Fibroblast of skin of scalp (primary cell): ENCODE results near the gene RPL38.

Source experiments
- DNase-seq: peaks from one replicate; pipeline ENCODE4 v3.0.0-alpha.2; 2013

Gene RPL38

GRCh38 chr17:74227271-74228080, 24.0 kb downstream of the RPL38 start:
- DNase-seq: no peak

DNA sequence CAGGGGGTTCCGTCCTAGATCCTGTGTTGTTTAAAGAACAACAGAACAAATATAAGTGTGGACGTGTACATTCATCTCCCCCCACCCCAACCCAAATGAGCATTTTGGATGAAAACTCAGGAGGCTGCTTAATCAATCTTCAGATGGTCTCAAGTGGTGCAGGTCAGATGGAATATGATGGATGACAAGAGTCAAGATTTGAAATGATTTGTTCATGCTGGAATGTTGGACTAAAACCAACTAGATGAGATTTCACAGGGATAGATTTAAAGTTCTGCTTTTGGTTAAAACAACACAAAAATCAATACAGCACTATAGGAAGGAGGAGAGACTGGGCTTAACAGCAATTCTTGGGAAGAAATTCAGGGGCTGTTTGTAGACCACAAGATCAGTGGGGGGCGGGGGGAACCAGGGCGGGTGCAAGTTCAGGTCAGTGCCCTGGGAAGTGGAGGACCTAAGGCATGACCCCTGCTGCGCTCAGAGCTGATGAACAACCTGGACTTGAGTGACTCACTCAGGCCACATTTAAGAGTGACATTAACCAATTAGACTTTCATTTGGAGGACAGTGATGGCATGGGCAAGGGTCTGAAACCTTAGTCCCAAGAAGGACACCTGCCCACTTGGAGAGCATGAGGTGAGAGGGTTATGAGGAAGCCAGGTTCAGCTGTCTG, 25.0 kb downstream of the RPL38 start:
- no peak for DNase-seq

- no peak for DNase-seq
Measured at GRCh38 chr17:74230896-74231295, 27.4 kb downstream of the RPL38 start.

DNA sequence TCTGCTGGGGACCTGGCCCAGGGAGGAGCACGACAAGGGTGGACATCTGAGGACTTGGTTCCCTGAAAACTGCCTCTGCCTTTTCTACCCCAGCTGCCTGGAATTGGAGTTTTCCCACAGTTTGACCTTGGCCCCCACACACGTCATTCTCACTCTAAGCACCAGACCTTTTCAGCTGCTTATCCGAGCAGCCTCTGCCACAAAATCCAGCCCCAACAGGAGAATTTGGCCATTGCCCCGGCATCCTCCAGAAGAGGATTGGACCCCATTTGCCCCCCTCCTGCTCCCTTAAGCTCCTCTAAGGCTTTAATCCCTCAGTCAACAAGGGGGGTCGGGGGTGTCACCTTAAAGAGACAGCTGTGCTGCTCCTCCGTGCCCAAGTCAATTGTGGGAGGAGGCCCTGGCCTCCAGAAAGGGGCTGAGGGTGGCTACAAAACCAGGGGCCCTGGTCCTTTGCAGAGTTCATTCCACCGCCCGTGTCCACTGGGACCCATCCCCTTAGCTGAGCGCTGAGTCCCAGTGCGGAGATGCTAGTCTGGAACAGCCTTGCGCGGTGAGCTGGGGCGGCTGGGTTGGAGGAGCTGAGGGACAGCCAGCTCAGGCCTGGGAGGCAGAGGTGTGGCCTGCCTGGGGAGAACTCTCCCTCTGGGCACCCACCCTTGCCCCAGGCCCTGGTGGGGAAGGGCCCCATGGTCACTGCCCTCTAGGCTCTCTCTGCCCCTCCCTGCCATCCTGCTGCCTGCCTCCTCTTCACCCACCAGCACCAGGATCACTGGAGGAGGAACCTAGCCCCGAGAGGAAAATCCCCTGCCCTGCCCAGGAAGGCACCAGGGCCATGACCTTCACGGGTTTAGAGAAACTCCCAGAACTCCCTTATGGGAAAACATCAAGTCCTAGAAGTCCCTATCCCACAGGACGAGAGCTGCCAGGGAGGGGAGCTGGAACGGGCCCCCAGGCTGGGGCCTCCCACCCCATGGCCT, 28.7 kb downstream of the RPL38 start:
- no peak for DNase-seq

DNA sequence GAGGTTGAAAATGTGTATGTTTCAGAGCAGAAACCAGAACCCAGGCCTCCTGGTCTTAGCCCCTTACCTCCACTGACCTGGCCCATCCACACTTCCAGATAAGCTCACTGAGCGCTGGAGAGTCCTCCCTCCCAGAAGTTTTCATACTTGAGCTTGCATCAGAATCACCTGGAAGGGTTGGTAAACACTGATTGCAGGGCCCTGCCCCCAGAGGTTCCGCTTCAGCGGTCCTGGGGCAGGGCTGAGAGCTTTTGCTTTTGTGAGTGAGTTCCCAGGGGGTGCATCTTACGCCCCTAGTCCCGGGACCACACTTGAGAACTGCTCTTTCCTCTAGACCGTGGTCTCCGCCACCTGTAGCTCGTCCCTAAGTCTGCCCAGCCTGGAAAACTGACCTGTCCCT, 30.5 kb downstream of the RPL38 start:
- no peak for DNase-seq

DNA sequence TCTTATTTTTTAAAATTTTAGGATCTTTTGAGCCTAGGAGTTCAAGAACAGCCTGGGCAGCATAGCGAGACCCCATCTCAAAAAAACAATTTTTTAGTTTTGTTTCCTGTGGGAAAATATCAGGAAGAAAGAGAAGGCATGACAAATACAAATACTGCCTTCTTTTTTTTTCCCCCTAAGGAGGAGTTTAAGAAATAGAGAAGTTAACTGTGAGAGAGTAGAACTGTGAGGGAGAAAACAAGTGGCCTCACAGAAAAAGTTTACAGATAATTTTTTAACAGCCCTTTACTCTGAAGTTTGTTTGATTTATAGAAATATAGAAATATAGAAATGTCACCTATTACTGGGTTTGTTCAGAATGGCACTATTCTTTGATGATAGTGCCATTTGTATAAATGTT, 31.0 kb downstream of the RPL38 start:
- no peak for DNase-seq

- no peak for DNase-seq
Measured at GRCh38 chr17:74235040-74235581, 31.6 kb downstream of the RPL38 start.

- no peak for DNase-seq
Measured at GRCh38 chr17:74235911-74236371, 32.5 kb downstream of the RPL38 start.

DNA sequence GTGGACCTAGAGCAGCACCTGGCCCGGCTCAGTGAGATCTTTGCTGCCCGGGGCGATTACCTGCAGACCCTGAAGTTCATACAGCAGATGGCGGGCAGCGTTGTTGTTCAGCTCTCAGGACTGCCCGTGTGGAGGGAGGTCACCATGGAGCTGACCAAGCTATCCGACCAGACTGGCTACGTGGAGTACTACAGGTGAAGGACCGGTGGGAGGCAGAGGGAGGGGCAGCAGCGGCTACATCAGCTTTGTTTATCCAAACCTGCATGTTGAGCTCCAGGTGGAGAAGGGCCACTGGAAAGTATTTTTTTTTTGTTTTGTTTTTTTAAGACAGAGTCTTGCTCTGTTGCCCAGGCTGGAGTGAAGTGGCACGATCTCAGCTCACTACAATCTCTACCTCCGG, 33.8 kb downstream of the RPL38 start:
- no peak for DNase-seq

DNA sequence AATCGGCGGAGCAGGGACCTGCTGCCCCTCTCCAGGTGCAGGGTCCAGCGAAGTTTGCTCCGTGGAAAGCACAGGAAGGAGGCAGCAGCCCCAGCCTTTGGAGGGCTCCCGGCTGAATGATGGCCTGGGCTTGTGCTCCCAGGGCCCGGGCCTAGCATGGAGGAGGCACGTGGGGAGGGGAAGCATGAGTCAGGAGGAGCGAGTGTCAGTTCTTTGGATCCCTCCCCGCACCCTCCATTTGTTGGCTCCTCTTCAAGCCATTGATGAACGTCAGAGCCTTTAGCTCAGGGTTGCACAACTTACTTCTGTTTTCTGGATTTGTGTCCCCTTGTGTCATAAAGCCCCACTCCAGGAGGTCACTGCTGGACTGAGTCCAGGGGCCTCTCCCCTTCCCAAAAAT, 35.7 kb downstream of the RPL38 start:
- DNase-seq: peak; percentile 30

GRCh38 chr17:74240618-74241205, 37.2 kb downstream of the RPL38 start:
- DNase-seq: peak; percentile 69

DNA sequence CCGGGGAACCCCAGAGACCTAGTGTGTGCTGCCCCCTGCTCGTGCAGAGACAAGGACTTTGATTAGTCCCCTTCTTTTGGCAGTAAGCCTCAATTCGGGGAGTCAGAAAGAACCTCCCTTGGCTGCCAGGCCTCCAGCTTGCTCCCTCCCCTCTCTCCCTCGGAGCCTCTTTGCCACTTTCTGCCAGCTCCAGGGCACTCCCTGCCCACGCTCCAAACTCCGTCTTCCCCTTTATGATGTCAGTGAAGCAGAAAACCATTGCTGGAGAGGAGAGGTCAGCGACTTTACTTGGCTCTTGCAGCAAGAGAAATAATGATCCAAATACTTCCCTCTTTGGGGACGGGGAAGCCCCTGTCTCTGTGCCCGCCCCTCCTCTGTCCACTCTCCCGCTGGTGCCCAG, 38.0 kb downstream of the RPL38 start:
- DNase-seq: no peak

DNA sequence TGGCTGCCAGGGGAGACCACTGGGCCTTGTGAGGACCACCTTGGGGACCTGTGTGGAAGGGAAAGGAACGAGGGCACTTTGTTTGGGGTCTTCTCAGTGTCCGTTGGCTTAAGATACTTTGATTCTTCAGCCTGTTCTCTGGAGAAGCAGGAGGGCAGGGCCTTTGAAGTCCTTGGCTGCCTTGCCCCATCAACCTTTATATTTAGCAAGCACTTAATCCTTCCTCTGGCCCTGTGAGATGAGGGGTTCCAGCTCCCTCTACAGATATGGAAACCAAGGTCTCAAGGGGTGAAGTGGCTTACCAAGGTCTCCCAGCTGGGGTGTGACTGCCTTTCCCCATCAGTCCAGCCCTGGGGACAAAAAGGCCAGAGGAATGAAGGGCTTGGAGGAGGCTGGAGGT, 38.4 kb downstream of the RPL38 start:
- no peak for DNase-seq

DNA sequence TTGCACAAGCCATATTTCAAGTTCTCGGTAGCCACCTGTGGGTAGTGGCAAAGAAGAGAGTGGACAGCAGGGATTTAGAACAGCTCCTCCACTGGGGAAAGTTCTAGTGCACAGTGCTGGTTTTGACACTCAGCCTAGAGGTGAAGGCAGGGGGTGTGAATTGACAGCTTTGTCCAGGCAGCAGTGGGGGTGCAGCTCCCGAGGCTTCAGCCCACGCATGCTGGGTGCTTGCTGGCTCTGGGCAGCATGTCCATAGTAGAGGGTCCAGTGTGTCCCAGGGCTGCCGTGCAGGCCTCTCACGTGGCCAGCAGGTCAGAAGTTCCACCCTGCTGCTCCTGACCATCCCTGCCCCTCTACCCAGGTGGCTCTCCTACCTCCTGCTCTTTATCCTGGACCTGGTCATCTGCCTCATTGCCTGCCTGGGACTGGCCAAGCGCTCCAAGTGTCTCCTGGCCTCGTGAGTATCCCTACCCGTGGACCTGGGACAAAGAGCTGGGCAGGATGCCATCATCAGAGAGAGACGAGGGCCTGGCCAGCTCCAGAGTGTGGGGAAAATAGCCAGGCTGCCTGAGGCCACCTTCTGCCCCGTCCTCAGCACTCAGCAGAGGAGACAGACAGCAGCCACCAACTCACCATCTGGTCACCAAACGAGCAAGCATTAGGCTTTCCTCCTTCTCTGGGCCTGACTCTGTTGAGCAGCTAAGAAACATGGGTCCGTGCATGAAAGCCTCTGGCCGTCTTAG, 39.7 kb downstream of the RPL38 start:
- no peak for DNase-seq

DNA sequence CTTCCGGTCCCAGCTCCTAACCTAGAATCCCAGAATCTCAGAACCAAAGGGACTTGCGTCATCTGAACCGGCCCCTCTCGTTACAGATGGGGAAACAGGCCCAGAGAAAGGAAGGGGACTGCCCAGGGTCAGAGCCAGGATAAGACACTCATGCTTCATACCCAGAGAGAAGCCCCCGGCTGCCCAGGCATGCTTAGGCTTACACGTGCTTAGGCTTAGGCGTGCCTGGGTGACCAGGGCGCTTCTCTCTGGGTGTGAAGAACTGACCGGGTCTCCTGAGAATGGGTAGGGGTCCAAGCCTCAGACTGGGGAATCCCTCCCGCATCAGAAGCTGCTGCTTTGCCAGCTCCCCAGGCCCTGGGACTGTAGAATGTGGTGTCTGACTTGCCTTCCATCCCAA, 40.6 kb downstream of the RPL38 start:
- DNase-seq: no peak

DNA sequence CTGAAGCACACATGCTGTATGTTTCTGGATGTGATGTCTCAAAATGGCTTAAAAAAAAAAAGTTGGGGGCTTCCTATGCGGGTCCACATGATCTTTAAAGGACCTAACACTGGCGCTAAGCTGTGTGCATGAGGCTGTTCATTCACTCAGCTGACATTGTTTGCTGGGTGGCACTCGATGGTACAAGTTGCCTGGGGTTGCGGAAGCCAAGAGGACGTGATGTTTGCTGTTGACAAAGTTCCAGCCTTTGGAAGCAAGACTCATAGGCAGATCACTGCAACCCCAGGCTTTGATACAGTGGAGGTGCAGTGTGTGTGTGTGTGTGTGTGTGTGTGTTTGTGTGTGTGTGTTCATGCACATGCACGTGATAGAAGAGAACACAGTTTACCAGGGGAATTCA, 41.1 kb downstream of the RPL38 start:
- DNase-seq: no peak

GRCh38 chr17:74245145-74245831, 41.8 kb downstream of the RPL38 start:
- DNase-seq: peak; percentile 30

DNA sequence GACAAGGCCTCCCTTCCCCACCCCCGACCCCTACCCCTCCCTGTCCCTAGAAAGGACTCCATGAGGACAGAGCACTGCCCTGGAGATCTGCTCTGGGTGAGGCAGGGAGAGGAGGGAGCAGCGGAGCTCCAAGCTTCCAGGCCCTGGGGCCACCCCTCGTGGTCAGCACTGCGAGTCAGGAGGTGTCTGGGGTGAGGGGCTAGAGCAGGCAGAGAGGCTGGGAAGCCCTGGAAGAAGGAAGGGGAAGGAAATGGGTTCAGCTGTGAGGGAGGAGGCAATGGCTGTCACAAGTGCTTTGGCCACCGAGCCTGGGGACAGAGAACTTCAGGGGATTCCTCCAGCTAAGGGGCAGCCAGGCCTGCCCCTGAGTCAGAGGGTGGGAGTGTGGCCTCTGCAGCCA, 42.4 kb downstream of the RPL38 start:
- DNase-seq: no peak

DNA sequence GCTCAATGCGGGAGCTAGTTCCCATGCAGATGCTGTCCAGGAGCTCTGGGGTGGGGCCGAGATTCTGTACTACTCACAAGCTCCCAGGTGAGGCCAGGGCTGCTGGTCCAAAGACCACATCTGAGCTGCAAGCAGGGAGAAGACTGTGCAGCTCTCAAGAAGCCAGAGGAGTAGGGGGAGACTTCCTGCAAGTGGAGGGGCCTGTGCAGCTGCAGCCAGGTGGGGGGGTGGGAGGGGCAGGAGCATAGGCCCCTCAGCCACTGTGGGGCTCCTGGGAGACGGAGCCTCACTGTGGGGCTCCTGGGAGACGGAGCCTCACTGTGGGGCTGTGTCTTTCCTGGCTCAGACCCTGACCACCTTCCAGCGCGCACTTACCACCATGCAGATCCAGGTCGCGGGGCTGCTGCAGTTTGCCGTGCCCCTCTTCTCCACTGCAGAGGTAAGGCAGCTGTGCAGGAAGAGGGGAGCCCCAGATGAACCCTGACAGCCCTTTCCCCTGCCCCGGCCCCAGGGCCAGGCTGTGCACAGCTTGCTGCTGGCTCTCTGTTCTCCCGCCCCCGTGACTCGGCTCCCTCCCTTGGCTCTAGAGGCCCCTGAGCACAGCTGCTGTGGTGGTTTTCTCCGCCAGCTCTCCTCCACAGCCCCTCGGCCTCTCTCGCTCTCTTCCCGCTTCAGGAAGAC, 46.3 kb downstream of the RPL38 start:
- no peak for DNase-seq

- no peak for DNase-seq
Measured at GRCh38 chr17:74250324-74250995, 47.0 kb downstream of the RPL38 start.
